HTERT RPE-1 (cell line): Measurements from ENCODE around the gene CCDC13.

Experiments used
- in situ Hi-C: fragments of 300-500 bp; cut with MboI; formaldehyde crosslinking; loops from 4 replicates; pipeline ENCODE4 v1.14.3; 2020; ENCODE audit warnings: low sequenced_read_pairs

Gene CCDC13

DNA sequence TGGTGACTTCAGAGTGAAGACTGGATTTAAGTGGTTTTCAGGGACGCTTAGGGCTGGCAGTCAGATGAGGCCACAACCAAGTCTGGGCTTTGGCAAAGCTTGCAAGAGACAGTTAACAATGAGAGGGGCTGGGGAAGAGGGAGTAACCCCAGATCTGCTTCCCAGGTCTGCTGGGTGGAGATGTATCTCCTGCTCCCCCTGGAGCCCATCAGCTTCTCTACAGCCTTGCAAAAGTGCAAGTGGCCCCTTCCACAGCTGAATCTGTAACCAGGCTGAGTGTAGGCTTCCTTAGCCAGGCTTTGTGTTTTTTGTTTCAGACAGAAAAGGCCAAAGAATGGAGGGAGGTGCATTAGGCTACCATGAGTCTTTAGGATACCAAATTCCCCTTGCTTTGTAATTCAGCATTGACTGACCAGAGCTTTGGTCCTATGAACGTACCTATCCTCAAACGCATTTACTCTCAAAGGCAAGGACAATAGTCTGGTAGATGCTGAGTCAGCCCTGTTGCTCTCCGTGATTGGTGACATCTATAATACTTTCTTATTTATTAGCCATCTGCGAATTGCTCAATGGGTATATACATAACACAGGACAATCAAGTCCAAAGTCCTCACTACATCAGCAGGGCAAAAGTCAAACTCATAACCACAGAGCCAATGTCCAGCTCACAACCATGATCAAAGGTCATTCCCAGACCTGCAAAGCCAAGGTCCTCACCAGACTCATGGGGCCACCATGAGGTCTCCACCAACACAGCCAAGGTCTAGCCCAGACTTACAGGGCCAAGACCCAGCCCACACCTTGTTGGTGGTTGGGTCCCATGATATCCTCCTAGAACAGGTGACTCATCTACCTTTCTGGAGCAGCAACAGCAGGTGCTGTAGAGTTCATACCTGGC is 17.1 kb downstream of the CCDC13 start:
- in situ Hi-C loops, result no loop called here

DNA sequence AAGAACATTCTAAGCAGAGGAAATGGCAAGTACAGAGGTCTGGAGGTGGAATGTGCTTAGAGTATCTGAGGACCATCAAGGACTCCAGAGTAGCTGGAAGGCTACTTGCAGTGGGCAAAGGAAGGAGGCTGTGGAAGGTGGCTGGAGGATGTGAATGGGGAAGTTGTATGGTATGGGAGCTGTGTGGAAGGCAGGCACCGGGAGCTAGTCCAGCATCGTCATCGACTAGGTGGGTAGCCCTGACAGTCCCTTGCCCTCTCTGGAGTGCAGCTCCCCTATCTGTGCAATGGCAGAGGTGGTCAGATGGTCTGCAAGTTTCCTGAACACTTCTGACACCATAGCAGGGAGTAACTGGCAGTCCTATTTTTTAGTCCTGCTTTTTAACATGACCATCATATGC is 19.3 kb downstream of the CCDC13 start:
- in situ Hi-C loops, result no loop called here

DNA sequence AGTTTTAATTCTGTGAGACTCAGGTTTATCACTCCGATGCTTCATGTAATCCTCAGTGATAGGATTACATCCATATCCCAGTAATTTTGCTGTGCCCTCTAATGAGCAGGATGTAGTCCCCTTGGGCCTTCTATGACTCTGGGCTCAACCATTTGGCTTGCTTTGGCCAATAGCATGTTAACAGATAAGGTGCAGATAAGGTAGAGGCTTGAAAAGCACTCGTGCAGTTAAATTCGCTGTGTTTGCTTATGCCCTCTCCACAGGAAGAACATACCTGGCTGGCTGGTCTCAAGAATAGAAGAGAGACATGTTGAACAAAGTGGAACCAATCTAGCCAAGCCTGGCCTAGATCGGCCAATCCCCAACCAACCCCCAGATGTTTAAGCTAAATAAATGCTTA is 20.1 kb downstream of the CCDC13 start:
- in situ Hi-C loops, result no loop called here

DNA sequence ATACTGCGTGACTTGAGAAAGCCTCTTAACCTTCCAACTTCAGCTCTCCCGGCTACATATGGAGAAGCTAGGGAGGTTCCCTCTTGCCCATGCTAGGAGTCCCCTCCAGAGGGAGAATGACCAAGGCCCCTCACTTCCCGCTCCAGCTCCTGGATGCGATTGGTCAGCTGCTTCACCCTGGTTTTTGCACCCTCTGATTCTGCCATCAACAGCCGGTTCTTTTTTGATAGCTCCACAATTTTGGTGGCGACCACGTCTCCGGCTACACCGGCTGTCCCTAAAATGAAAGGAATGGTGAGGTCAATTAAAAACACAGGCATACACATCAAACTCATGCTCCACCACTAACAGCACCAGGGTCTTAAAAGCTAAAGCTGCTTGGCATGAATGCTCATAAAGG is 20.6 kb downstream of the CCDC13 start:
- in situ Hi-C loops, result no loop called here

DNA sequence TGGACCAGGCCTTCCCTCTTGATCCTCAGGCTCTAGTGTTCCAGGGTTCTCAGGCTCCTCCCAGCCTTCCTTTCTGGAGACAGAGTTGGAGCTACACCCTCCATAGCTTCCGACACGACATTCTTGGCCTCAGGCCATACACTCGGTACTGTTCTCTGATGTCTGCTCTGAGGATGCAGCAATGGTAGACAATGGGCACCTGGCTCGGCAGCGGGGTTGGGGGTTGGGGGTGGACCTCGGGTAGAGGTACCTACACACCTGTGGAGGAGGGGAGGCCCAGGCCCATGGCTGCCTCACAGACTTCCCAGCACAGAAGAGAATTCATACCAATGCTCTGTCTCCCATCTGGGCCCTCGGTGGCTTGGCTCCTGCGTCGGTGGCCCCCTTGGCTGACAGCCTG is 21.4 kb downstream of the CCDC13 start:
- in situ Hi-C loops, result no loop called here

DNA sequence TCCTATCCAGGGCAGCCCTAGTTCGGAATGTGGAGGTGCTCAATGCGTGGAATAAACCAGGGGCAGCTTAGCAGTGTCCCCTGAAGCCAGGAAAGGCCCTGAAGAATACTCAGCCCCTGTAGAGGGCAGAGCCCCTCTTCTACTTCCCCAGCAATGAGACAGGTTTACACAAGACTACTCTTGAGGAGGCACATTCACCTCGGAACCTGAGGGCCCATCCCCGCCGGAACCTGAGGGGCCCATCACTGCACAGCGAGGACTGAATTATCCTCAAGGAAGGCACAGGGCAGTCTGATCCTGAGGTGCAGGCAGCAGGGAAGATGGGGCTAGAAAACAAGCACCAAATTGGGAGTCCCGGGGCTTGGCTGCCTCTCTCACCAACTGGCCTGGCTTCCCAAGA is 22.2 kb downstream of the CCDC13 start:
- in situ Hi-C loops, result no loop called here

DNA sequence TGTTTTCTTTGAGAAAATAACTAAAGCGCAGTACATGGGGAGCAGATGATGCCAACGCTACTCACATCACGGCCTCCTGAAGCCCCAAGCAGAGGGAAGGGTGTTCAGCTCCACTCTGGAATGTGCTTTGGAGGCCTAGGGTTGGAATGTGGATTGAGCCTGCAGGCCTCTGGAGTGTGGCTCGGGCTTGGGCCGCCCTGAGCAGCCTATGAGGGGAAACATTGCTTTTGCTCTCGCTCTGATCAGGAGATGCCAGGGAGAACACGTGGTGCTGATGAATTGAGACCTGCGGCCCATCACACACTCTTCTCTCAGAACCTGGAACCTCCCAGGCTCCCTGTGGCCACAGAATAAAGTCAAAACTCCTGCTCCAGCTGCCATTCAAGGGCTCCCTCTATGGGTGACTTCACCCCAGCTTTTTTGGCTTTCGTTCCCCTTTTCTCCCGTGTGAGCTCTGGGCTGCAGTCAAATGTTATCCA is 23.3 kb downstream of the CCDC13 start:
- in situ Hi-C loops, result no loop called here

DNA sequence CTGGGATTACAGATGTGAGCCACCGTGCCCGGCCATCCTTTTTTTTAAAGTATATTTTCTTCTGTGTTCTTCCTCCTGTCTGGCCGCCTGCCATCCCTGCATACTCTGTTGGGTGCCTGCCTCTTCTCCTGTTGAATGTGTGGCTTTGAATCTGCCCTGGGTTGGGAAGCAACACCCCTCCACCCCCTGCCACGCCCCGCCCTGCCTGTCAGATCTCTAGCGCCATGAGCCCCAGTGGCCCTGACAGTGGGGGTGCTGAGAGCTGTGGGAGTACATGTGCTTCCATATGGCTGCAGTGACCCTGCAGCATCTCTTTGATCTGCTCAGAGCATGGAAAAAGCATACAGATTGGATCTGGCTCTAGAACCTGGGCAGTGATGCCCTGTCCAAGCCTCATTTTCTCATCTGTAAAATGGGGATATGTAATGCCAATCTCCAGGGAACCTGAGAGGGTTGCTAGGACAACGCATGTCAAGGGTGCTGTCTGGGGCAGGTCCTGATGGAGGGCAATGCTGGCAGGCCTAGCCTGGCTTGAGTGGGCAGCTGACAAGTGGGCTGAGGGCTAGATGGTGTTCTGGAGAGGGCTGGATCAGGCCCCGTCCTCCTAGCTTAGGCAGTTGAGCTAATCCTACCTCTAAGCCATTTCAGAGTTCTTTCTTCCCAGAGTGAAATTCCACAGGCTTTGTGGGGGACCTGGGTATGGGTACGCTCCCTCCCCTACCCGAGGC is 23.9 kb downstream of the CCDC13 start:
- in situ Hi-C loops, result no loop called here

DNA sequence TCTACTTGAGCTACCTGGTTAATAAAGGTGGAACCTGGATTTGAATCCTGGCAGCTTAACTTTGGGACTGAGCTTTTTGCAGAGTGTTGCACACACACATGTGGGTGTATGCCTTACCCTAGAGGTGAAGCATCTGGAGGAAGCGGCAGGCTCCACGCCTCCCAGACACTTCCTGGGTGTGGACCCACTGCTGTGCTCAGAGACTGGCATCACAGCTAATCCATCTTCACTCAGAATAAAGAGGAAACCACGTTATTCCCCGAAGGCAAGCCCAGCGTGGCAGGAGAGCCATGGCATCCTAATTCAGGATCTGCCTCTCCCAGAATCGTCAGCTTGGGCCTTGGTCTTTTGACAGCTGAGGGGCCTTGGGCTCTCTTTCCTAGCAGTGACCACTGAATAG is 25.5 kb downstream of the CCDC13 start:
- in situ Hi-C loops, result no loop called here

DNA sequence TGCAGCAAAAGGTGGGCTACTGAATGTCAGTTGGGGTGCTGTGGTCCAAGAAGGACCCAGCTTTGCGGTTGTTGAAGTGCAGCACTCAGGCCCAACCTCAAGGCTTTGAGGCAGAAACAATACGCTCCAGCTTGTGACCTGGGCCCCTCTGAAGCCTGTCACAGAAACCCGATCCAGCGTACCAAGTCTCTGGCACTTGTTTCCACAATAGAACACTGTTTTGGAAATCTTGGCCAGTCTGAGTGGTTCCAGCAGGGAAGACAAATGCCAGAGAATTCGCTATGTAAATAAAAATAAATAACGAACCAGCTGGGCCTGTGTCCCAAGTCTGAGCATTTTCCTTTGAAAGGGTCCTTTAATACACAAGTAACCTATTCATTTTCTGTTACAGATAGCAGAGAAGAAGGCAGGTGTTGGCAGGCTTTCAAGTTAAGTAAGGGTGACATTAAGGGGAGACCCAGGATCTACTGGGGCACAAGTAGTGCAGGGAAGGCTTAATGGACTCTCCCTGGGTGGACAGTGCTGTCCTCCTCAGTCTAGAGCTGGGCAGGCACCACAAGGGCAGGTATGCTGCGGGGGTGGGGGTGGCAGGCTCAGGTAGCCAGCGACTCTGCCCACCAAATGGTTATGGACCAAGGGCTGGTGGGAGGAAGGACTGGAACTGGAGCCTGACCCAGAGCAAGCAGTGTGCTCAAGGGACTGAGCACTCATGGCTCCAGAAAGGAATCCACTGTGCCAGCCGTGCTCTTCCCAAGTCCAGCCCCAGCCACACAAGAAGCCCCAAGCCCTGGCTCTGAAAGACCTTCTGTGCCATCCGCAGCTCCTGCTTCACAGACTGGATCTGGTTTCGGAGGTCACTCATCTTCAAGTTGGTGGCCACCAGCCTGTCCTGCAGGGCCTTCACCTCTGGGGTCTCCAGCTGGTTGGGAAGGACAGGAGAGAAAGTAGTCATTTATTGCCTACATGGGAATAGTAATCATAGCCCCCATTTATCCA is 26.3 kb downstream of the CCDC13 start:
- in situ Hi-C loops, result no loop called here

DNA sequence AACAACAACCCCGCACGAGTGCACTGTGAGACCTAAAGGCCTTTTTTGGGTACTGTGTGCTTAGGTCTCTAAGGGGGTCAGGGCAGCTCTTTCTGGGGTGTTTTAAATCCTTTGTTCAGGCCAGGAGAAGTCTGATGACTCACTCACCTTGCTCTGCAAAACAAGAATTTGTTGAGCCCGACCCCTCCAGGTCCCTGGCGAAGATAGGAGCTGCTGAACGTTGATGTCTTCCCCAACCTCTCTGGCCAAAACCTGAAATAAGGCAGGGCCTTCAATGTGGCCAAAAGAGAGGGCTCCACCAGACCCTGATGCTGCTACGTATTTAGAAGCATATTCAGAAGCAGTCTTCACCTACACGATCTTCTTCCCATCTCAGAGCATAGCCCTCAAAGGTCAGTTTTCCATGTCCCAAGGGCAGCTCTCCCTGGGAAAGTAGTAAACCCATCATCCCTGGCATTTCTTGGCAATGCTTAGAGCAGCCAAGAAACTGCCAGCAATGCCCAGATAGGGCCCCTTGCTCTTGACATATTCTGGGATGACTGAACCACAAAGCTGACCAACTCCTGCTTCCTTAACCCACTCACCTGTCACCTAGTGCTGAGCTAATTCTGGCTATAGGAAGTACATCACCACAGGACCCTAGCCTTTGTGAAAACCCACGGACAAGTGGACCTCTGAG is 27.1 kb downstream of the CCDC13 start:
- in situ Hi-C loops, result no loop called here

DNA sequence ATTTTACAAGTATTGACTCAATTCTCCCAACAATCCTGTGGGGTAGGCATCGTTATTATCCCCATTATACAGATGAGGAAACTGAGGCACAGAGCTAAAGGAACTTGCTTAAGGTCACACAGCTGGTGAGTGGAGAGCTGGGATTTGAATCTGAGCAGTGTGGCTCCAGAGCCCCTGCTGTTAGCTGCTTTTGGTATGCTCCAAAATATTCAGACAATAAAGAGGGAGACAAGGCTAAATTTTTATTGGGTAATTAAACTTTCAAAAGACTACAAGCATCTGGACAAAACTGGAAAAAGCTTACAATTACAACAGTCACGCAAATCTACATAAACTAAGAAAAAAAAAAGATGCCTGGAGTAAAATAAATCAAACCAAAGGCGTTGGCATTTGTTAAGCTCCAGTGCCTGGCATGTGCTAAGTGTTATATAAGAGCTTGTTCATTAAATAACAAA is 27.7 kb downstream of the CCDC13 start:
- in situ Hi-C loops, result no loop called here

DNA sequence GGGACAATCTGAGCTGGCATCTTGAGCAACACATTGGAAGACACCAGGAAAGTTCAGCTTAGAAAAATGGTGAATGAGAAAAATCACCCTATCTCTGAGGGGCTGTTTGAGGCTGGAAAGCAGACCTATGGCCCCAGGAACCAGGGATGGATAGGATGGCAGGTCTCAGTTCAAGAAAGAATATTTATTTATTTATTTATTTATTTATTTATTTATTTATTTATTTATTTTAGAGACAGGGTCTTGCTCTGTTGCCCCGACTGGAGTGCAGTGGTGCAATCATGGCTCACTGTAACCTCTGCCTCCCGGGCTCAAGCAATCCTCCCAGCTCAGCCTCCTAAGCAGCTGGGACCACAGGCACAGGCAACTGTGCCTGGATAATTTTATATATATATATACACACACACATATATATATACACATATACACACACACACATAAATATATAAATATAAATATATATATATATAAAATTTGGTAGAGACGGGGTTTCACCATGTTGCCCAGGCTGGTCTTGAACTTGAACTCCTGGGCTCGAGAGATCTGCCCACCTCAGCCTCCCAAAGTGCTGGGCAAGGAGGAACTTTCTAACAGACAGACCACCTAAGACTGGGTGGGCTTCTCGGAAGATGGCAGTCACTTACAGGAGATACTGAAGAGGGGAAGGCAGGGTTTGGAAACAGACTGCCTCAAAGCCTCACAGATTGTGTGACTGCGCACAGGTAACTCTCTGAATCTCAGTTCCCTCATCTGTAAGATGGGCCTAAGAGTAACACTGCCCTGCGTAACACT is 29.7 kb downstream of the CCDC13 start:
- in situ Hi-C loops, result no loop called here

DNA sequence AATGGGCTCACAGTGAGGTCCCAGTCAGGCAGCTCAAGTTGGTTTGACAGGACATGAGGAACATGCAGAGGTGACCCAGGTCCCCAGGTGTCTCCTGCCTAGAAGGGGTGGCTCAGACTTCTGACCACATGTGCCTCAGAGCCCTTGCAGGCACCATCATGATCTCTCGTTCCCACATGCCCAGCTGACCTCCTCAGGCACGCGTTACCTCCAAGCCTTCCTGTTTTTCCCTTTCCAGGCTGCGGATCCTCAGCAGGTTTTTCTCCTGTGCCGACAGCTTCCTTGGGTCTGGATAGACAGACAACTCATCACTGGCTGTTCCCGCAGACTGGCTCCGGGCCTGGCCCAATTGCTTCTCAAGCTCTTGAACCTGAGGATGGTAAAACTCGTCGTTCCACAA is 30.4 kb downstream of the CCDC13 start:
- in situ Hi-C loops, result no loop called here

DNA sequence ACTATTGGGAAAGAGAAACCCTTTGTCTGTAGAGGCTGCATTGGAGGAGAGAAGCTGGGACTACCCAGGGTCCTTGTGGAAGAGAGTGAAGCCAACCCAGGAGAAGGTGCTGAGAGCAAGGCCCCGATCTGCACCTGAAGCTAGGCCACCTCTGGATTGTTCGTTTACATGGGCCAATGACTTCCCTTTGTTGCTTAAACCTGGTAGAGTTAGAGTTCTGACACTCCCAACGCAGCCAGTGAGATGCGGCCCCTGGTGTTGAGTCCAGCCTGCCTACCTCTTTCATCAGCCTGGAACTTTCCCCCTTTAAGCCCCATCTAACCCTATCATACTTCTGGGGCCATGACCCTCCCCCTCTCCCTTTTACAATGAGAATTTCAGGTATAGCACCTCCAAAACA is 30.8 kb downstream of the CCDC13 start:
- in situ Hi-C loops, result no loop called here

DNA sequence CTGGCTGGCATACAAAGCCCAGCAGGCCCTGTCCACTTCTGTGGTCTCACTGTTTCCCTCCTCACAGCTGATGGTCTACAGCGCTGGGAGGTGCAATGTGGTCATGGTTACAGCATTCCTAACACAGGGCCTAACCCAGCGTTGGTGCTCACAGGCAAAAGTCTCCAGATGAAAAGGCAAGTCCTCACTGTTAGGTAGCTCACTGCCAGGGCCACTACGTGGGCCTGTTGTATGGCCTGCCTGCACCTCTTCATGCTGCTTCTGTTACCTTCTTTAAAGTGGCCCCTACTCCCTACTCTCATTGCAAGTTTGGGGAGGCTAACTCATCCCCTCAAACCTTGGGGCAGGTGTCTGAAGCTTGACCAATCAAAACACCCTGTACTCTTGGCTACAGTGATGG is 31.3 kb downstream of the CCDC13 start:
- in situ Hi-C loops, result no loop called here

DNA sequence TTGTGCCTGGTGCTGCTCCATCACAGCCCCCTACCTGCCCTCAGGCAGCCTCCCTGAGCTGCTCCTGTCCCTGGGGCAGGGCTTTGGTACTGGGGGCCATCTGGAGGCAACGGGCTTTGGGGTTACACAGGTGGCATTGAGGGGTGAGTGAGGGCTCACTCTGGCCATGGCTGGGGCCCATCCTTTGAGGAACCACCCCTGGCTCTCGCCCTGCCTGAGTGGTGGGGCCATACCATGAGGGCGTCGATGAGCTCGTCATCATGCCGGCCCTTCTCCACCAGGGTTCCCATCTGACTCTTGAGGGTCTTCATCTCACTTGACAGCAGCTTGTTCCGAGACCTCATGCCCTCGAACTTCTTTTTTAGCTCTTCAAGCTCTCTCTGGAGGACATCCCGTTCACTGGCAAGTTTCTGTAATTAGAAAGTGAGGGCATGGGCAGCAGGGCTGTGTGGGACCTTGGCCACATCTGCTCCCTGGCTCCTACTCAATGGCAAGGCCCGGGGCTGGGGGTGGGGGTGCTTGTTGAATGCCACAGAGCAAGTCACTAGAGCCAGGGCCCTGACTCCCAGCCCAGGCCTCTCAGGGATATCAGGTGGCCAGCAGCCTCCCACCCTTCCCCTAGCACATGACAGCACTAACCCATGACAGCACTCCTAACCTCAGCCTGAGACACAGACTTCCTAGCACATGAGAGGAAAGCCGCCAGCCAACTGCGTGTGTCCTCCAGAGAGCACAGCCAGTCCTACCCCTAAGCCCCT is 33.5 kb downstream of the CCDC13 start:
- in situ Hi-C loops, result no loop called here

DNA sequence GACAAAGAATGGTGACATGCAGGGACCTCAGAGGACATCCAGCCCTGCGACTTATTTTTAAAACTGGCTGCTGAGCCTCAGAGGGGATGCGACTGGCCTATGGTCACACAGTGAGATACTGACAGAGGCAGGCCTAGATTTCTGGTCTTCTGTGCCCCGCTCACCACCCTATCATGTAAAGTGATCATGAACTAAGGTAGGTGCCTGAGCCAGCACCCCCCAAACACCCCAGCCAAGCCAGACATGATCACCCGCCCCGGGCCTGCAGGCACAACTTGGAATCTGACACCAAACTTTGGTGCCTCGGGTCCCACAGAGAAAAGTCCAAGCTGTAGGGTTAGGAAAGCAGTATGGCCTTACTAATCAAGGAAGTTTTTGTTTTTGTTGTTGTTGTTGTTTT is 36.5 kb downstream of the CCDC13 start:
- in situ Hi-C loops, result no loop called here

DNA sequence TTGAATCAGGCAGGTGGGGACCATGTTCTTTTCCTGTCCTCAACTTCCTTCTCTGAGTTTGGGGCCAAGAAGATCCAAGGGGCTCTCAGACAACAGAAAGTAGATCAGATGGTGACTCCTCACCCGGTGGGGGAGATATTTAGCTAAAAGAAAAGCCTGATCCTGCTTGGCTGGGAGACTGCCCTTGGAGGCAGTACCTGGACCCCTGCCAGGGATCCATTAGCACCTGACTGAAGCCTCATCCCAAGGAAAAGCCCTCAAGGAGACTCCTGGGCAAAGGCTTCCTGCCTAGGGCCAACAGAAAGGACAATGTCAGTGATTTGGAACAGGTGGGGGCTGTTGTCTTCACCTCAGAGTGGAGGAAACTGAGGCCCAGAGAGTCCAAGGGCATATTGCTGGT is 37.0 kb downstream of the CCDC13 start:
- in situ Hi-C loops, result no loop called here
